Measurements from ENCODE around the gene IL21R. TPM values are rescaled to one million over a fixed set of nuclear protein-coding genes. Genes with fewer than 3 reads are reported as not detected.

Gene IL21R
- total RNA-seq, 1 experiment from 2014 or later: 3.8 TPM

DNA sequence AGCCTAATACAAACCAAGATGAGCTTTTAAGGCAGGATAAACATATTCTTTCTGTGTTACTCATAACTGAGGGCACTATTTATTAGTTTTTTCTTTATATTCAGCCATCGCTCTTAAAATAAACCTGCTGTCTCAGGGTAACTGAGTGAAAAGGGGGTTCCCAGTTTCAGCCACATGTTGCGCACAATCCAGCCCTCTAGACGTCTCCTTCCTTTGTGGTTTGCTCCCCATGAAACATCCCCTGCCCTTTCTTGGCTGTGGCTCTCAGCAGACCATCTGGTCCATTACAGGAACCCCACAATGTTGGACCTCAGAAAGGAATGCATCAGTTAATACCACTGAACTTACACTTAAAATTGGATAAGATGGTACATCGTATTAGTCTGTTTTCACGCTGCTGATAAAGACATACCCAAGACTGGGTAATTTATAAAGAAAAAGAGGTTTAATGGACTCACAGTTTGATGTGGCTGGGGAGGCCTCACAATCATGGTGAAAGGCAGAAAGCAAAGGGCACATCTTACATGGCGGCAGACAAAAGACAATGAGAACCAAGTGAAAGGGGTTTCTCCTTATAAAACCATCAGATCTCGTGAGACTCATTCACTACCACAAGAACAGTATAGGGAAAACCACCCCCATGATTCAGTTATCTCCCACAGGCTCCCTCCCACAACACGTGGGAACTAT is 12.6 kb upstream of the IL21R start:
- intact Hi-C loops (cut with micrococcal nuclease; ENCODE audit: unreplicated experiment): no loop called here
- CTCF ChIA-PET: no interaction called here

DNA sequence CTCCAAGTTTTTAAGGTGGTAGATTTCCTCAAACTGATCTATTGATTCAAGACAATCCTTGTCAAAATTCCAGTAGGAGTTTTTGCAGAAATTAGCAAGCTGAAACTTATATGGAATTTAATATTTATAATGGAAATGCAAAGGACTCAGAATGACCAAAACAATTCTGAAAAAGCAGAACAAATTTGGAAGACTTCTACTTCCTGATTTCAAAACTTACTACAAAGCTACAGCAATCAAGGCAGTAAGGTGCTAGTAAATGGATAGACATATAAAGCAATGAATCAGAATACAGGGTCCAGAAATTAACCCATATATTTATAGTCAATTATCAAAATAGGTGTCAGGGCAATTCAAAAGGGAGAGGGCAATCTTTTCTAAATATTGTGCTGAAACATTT is 11.8 kb upstream of the IL21R start:
- TF ChIP-seq EZH2 (IDR thresholded peaks at IDR 0.05; ENCODE audit: low read depth): no peak
- TF ChIP-seq, protein P1, sequence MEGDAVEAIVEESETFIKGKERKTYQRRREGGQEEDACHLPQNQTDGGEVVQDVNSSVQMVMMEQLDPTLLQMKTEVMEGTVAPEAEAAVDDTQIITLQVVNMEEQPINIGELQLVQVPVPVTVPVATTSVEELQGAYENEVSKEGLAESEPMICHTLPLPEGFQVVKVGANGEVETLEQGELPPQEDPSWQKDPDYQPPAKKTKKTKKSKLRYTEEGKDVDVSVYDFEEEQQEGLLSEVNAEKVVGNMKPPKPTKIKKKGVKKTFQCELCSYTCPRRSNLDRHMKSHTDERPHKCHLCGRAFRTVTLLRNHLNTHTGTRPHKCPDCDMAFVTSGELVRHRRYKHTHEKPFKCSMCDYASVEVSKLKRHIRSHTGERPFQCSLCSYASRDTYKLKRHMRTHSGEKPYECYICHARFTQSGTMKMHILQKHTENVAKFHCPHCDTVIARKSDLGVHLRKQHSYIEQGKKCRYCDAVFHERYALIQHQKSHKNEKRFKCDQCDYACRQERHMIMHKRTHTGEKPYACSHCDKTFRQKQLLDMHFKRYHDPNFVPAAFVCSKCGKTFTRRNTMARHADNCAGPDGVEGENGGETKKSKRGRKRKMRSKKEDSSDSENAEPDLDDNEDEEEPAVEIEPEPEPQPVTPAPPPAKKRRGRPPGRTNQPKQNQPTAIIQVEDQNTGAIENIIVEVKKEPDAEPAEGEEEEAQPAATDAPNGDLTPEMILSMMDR (conservative IDR thresholded peaks at IDR 0.05): no peak
- CTCF ChIA-PET: no interaction called here
- intact Hi-C loops (cut with micrococcal nuclease; ENCODE audit: unreplicated experiment): no loop called here
- Histone ChIP-seq H3K27ac (no peak overlapping the region), H3K9me3 (ENCODE audit: insufficient read depth, low read depth) (no peaks in the 10 kb centered on the region; the same call in 1 of the 2 replicates), H3F3A (ENCODE audit: insufficient read depth, low read depth) (no peaks in the 10 kb centered on the region), H3K9me2 (ENCODE audit: insufficient read depth) (no peaks in the 10 kb centered on the region), H4K20me1 (ENCODE audit: insufficient read depth) (no peaks in the 10 kb centered on the region), H2AFZ (no peak overlapping the region), H3K79me2 (ENCODE audit: low read depth) (no peaks in the 10 kb centered on the region), H3K4me3 (no peak overlapping the region), H3K4me2 (no peak overlapping the region), H3K4me1 (replicated peaks; ENCODE audit: insufficient read depth) (no peaks in the 10 kb centered on the region), H3K27me3 (ENCODE audit: insufficient read depth, low read depth) (peaks cover 72% of the 10 kb centered on the region), H3K36me3 (ENCODE audit: low read depth) (no peaks in the 10 kb centered on the region)
- no peak for DNase-seq
- POLR2A ChIA-PET (ENCODE audit: unreplicated experiment): no interaction called here
- no TSS peak for BruUV-seq (replicated peaks)

More for the DNA sequence above, 12.6 kb upstream of the IL21R start:
- H2AFZ ChIP-seq: no peak overlapping the region
- H4K20me1 ChIP-seq (ENCODE audit: insufficient read depth): no peaks in the 10 kb centered on the region
- H3K27me3 ChIP-seq (ENCODE audit: insufficient read depth, low read depth): peaks cover 71% of the 10 kb centered on the region
- H3K79me2 ChIP-seq (ENCODE audit: low read depth): no peaks in the 10 kb centered on the region
- H3K9me3 ChIP-seq (ENCODE audit: insufficient read depth, low read depth): no peaks in the 10 kb centered on the region; the same call in 1 of the 2 replicates
- no peaks in the 10 kb centered on the region for H3K36me3 ChIP-seq (ENCODE audit: low read depth)
- DNase-seq: no peak
- TF ChIP-seq, protein P1 (conservative IDR thresholded peaks at IDR 0.05): no peak
- no peak for TF ChIP-seq EZH2 (IDR thresholded peaks at IDR 0.05; ENCODE audit: low read depth)
- POLR2A ChIA-PET (ENCODE audit: unreplicated experiment): no interaction called here
- BruUV-seq (replicated peaks): no TSS peak
- H3F3A ChIP-seq (ENCODE audit: insufficient read depth, low read depth): no peaks in the 10 kb centered on the region
- no peak overlapping the region for H3K4me2 ChIP-seq
- H3K27ac ChIP-seq: no peak overlapping the region
- no peak overlapping the region for H3K4me3 ChIP-seq
- no peaks in the 10 kb centered on the region for H3K4me1 ChIP-seq (replicated peaks; ENCODE audit: insufficient read depth)
- H3K9me2 ChIP-seq (ENCODE audit: insufficient read depth): no peaks in the 10 kb centered on the region

DNA sequence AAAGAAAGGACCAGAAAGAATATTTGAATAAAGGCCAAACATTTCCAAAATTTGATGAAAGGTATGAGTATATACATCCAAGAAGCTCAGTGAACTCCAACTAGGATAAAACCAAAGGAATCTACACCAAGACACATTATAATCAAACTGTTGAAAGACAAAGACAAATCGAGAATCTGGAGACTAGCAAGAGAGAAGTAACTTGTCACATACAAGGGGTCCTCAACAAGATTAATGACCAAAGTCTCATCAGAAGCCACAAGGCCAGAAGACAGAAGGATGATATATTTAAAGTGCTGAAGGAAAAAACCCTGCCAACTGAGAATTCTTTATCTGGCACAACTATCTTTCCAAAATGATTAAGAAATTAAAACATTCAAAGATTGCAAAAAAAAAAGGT is 9.3 kb upstream of the IL21R start:
- BruUV-seq (replicated peaks): no TSS peak
- Histone ChIP-seq H3F3A (ENCODE audit: insufficient read depth, low read depth) (no peaks in the 10 kb centered on the region), H2AFZ (no peak overlapping the region), H3K4me2 (no peak overlapping the region), H3K9me3 (ENCODE audit: insufficient read depth, low read depth) (no peaks in the 10 kb centered on the region; the same call in 1 of the 2 replicates), H3K9me2 (ENCODE audit: insufficient read depth) (no peaks in the 10 kb centered on the region), H3K4me1 (replicated peaks; ENCODE audit: insufficient read depth) (no peaks in the 10 kb centered on the region), H3K4me3 (no peak overlapping the region), H4K20me1 (ENCODE audit: insufficient read depth) (no peaks in the 10 kb centered on the region), H3K79me2 (ENCODE audit: low read depth) (no peaks in the 10 kb centered on the region), H3K27ac (no peak overlapping the region), H3K36me3 (ENCODE audit: low read depth) (no peaks in the 10 kb centered on the region), H3K27me3 (ENCODE audit: insufficient read depth, low read depth) (peaks cover 56% of the 10 kb centered on the region)
- ChIA-PET POLR2A (ENCODE audit: unreplicated experiment) (no interaction called here), CTCF (no interaction called here)
- TF ChIP-seq EZH2 (IDR thresholded peaks at IDR 0.05; ENCODE audit: low read depth): no peak
- TF ChIP-seq, protein P1 (conservative IDR thresholded peaks at IDR 0.05): no peak
- intact Hi-C loops (cut with micrococcal nuclease; ENCODE audit: unreplicated experiment): no loop called here
- DNase-seq: no peak
